PC-9 (cell line): ENCODE results near the gene OLFML2A.

Source experiments
- CTCF ChIP-seq: fragments of 200-600 bp; sonication (generic); conservative IDR thresholded peaks from 2 replicates; pipeline ENCODE4 v1.6.1; 2017; ENCODE audit warnings: mixed run types, antibody characterized with exemption, mild to moderate bottlenecking, moderate library complexity
- EZH2 ChIP-seq: fragments of 200-600 bp; sonication (generic); IDR thresholded peaks from 2 replicates; pipeline ENCODE4 v1.8.0; 2017; ENCODE audit warnings: antibody characterized with exemption, low read depth

DNA sequence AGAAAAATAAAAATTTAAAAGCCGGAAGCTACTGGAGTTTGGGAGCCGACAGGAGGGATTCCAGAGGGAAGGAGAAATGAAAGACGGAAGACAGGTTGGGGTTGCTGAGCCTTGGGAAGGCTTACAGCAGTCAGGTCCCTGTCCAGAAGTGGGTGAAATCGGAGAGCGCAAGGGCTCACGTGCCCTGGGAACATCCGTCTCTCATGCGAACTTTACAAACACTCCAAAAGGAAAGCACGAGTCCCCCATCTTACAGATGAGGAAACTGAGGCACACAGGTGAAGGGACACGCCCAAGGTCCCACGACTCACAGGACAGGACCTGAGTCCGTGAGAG lies 347 bp upstream of the OLFML2A start:
- TF ChIP-seq CTCF = no peak
- TF ChIP-seq EZH2 = no peak
